GM20000 (cell line): ENCODE results near the gene PFKP.

Source experiments
- DNase-seq: peaks from one replicate; pipeline ENCODE4 v3.0.0; 2012; ENCODE audit warnings: low spot score
- CTCF ChIP-seq: IDR thresholded peaks from 2 replicates; pipeline ENCODE4 v1.5.1; 2012; ENCODE audit warnings: mild to moderate bottlenecking, control low read depth; ENCODE audit errors: extremely low read depth, missing control alignments

Gene PFKP

DNA sequence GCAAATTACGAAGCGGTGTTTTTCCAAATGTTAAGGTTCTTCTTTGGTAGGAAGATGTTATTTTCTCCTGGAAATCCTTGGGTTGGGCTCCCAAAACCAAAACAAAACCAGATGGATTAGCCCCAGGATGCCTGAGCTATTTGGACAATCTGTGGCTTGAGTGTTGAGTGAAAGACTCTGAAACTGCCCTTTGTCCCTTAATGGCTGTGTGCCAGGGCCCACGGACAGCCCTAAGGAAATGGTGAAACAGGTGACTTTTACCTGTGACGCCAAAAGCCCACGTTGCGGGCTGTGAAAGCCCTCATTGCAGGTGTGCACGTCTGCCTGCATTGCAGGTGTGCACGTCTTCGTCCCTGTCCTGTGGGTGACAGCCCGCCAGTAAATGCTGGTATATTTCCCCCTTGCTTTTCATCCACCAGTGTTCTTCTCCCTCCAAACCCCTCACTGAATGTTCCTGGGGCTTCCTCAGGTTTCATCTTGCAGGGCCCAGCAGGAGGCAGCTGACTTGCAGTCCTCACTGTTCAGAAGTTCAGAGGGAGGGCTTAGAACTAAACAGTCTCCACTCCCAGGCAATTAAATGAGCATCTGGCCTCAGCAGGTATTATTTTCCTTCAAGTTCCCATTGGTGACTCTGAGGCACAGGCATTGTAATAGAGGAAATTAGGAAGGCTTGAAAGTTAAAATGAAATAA lies 10.7 kb downstream of the PFKP start:
- no peak for DNase-seq

GRCh38 chr10:3081383-3081981 lies 14.1 kb downstream of the PFKP start:
- no peak for TF ChIP-seq CTCF
- DNase-seq, result no peak

More for the DNA sequence above, 10.7 kb downstream of the PFKP start:
- no peak for TF ChIP-seq CTCF

DNA sequence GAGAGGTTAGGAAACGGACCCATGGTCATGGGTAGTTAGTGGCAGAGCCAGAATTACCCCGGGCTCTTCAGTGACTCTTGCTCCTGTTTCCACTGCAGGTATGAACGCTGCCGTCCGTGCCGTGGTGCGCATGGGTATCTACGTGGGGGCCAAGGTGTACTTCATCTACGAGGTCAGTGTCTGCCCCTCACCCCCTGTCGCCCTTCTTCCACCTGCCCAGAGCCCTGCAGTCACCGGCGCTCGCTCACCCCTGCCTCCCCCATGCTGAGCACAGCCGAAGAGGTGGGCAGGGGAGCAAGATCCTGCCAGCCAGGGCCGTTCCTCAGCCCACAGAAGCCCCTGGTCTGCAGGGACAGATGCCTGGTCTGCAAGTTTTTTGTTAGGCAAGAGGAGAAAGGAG lies 14.9 kb downstream of the PFKP start:
- DNase-seq, result no peak
- no peak for TF ChIP-seq CTCF

DNA sequence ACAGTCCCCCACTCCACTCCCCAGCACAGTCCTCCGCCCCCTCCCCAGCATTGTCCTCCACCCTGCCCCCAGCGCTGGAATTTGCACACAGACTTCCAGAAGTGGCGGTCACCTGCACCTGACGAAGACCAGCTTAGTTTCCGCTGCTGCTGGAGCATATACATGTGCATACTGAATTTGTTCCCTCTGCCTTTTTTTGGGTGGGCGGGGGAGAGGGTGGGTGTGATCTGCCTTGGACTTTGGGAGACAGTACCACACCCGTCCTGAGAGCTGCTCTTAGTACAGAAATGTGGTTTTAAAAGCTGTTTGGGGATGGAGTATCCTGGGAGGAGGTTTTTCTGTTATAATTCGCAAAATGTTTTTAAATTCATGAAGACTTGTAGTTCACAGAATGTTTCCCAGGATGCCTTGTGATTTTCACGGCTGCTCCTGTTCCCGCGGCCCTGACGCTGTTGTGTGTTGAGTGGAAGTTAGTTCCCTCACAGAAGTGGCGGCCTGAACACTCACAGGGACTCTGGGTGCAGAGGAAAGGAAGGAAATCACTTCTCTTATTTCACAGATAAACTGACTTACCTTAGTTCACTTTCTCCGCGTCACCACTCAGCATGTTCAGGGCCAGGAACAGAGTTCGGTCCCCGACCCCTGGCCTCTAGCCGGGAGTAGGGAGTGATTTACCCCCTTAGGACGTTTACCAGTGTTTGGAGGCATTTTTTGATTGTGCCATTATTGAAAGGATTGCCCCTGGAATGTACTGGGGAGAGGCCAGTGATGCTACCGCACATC lies 18.6 kb downstream of the PFKP start:
- TF ChIP-seq CTCF, result no peak
- no peak for DNase-seq

GRCh38 chr10:3090388-3090787 lies 23.0 kb downstream of the PFKP start:
- TF ChIP-seq CTCF, result no peak
- no peak for DNase-seq

GRCh38 chr10:3090914-3091787 lies 23.8 kb downstream of the PFKP start:
- no peak for DNase-seq

More at GRCh38 chr10:3090914-3091787, 23.8 kb downstream of the PFKP start:
- TF ChIP-seq CTCF, result no peak
